Prostate gland (tissue), 2 donors: Measurements from ENCODE around the gene COL24A1. TPM values are rescaled to one million over a fixed set of nuclear protein-coding genes. Genes with fewer than 3 reads are reported as not detected.

Experiments
- DNase-seq: peaks from one replicate; pipeline ENCODE4 v3.0.0-alpha.2; 2019; ENCODE audit warnings: low spot score
- H3K27ac ChIP-seq, 2 donors: fragments of 200-600 bp; sonication (generic); 2 replicates each; pipeline ENCODE4 v1.5.1; 2017 to 2019
- H3K27me3 ChIP-seq: fragments of 200-600 bp; sonication (generic); replicated peaks from 2 replicates; pipeline ENCODE4 v1.5.1; 2019; ENCODE audit not compliant: insufficient read depth
- H3K36me3 ChIP-seq, 2 donors: fragments of 200-600 bp; sonication (generic); 1 replicate in 1 of 2; 2 replicates in 1 of 2; pipeline versions ENCODE4 v1.5.1 to v1.8.1; 2017 to 2019
- H3K4me1 ChIP-seq: fragments of 200-600 bp; sonication (generic); replicated peaks from 2 replicates; pipeline ENCODE4 v1.5.1; 2019
- H3K4me3 ChIP-seq, 2 donors: fragments of 200-600 bp; sonication (generic); 2 replicates each; pipeline ENCODE4 v1.5.1; 2017 to 2019
- H3K9me3 ChIP-seq: fragments of 200-600 bp; sonication (generic); 2 replicates; pipeline ENCODE4 v1.5.1; 2017
- POLR2A ChIP-seq: fragments of 450-650 bp; IDR thresholded peaks from one replicate; pipeline ENCODE4 v1.6.1; 2016; ENCODE audit warnings: antibody characterized with exemption, mild to moderate bottlenecking
- POLR2AphosphoS5 ChIP-seq: sonication (generic); formaldehyde crosslinking; IDR thresholded peaks from one replicate; pipeline ENCODE4 v1.6.1; 2017; ENCODE audit warnings: antibody characterized with exemption
- WGBS: methylation state at CpG from one replicate; pipeline ENCODE4 v1.1.5; 2018; 5-methylcytosine and 5-hydroxymethylcytosine counted together
- intact Hi-C: fragments of 100-400 bp; cut with DNase I; formaldehyde crosslinking; loops from one replicate; pipeline ENCODE4 v1.14.2; 2022
- total RNA-seq, 2 donors: library from RNA; depleted of rRNA; stranded (reverse); fragments of >200 nt; gene quantifications; one replicate each; pipeline ENCODE4 v1.1.0, GENCODE V29; 2016
- TF ChIP-seq, protein P1 (sequence below), 4 experiments: fragments of 200-600 bp in 2 of 4; fragments of 450-650 bp in 2 of 4; sonication (generic) in 2 of 4; IDR thresholded peaks; 1 replicate in 3 of 4; 2 replicates in 1 of 4; pipeline ENCODE4 v1.5.1; 2016 to 2019; ENCODE audit warnings: antibody characterized with exemption in 4 of 4, mild to moderate bottlenecking in 2 of 4, moderate library complexity in 2 of 4

COL24A1 gene
- total RNA-seq, 2 donors from 2014 or later: 0.28 to 0.32 TPM

DNA sequence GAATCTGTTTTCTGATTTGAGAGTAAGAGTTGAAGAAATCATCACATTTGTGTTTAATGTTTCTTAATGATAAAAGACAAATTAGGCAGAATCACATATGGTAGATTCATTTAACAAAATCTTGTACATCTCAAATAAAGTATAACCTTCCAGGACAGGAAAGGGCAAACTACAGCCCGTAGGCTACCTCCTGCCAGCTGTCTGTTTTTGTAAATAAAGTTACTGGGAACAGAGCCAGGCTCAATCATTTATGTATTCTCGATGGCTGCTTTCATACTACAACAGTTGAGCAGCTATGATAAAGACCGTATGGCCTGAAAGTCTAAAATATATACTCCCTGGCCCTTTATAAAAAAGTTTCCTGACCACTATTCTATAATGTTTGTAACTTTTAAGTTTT, 204.1 kb downstream of the COL24A1 start:
- no peak overlapping the region for H3K27ac ChIP-seq
- intact Hi-C loops: no loop called here
- H3K27me3 ChIP-seq: no peaks in the 10 kb centered on the region
- no peak overlapping the region for H3K4me3 ChIP-seq
- no peaks in the 10 kb centered on the region for H3K9me3 ChIP-seq
- TF ChIP-seq POLR2A (no peak), POLR2AphosphoS5 (no peak)
- TF ChIP-seq, protein P1, sequence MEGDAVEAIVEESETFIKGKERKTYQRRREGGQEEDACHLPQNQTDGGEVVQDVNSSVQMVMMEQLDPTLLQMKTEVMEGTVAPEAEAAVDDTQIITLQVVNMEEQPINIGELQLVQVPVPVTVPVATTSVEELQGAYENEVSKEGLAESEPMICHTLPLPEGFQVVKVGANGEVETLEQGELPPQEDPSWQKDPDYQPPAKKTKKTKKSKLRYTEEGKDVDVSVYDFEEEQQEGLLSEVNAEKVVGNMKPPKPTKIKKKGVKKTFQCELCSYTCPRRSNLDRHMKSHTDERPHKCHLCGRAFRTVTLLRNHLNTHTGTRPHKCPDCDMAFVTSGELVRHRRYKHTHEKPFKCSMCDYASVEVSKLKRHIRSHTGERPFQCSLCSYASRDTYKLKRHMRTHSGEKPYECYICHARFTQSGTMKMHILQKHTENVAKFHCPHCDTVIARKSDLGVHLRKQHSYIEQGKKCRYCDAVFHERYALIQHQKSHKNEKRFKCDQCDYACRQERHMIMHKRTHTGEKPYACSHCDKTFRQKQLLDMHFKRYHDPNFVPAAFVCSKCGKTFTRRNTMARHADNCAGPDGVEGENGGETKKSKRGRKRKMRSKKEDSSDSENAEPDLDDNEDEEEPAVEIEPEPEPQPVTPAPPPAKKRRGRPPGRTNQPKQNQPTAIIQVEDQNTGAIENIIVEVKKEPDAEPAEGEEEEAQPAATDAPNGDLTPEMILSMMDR (IDR thresholded peaks at IDR 0.05): no peak
- H3K36me3 ChIP-seq: no peaks in the 10 kb centered on the region
- WGBS: 25% methylated on average over 3 of the region's 3 CpGs
- no peak for DNase-seq
- no peaks in the 10 kb centered on the region for H3K4me1 ChIP-seq

GRCh38 chr1:85947186-85947585, 209.4 kb downstream of the COL24A1 start:
- Histone ChIP-seq H3K36me3 (no peaks in the 10 kb centered on the region), H3K27me3 (no peaks in the 10 kb centered on the region), H3K4me3 (no peak overlapping the region), H3K4me1 (no peaks in the 10 kb centered on the region), H3K27ac (no peak overlapping the region), H3K9me3 (no peaks in the 10 kb centered on the region)
- DNase-seq: no peak
- TF ChIP-seq, protein P1 (IDR thresholded peaks at IDR 0.05): no peak
- TF ChIP-seq POLR2A: no peak
- TF ChIP-seq POLR2AphosphoS5: no peak
- intact Hi-C loops: no loop called here
- 90% methylated on average over 2 of the region's 2 CpGs for WGBS

DNA sequence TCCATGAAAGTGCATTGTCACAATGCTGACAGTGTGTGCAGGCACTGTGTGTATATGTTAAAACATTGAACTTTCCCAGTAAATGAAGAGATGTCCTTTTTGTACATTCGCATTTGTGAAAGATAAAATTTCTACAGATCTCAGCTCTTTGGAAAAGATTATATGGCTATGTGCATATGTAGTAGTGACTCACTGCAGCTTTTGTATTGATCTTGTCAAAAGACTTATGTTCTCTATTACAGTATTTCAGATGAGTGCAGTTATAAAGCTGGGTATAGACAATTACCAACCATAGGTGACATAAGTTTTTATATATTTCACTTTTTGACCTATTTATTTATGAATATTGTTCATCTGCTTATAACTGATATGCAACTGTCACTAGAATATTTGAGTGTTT, 212.6 kb downstream of the COL24A1 start:
- WGBS: 86% methylated on average over 1 of the region's 1 CpG
- Histone ChIP-seq H3K9me3 (no peaks in the 10 kb centered on the region), H3K4me1 (no peaks in the 10 kb centered on the region), H3K36me3 (no peaks in the 10 kb centered on the region), H3K27ac (no peak overlapping the region), H3K4me3 (no peak overlapping the region), H3K27me3 (no peaks in the 10 kb centered on the region)
- intact Hi-C loops: no loop called here
- TF ChIP-seq POLR2A (no peak), POLR2AphosphoS5 (no peak)
- TF ChIP-seq, protein P1 (IDR thresholded peaks at IDR 0.05): no peak
- no peak for DNase-seq

DNA sequence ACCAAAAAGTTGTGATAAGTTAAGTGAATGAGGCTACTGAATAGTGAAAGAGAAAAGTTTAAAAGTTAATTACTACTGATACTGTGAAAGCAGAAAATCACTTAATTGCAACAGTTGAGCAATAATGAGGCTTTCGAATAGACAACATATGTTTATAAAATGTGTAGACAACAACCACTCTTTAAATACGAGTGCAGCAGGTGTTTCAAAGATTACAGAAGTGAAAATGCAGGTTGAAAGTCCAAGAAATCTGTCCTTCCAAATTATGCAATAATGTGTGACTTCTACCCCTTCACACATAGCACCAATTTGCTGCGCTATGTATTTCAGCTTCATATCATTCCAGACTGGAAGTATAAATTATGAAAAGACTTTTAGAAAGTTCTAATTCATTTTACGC, 213.0 kb downstream of the COL24A1 start:
- TF ChIP-seq POLR2A (no peak), POLR2AphosphoS5 (no peak)
- TF ChIP-seq, protein P1 (IDR thresholded peaks at IDR 0.05): no peak
- intact Hi-C loops: no loop called here
- WGBS: 87% methylated on average over 4 of the region's 4 CpGs

GRCh38 chr1:85940656-85941306, 215.8 kb downstream of the COL24A1 start:
- intact Hi-C loops: no loop called here
- no peaks in the 10 kb centered on the region for H3K27me3 ChIP-seq
- H3K4me3 ChIP-seq: no peak overlapping the region
- no peaks in the 10 kb centered on the region for H3K9me3 ChIP-seq
- no peak overlapping the region for H3K27ac ChIP-seq
- H3K4me1 ChIP-seq: no peaks in the 10 kb centered on the region
- DNase-seq: no peak
- no peak for TF ChIP-seq POLR2AphosphoS5
- H3K36me3 ChIP-seq: no peaks in the 10 kb centered on the region
- WGBS: 14% methylated on average over 2 of the region's 2 CpGs

More for the DNA sequence above, 213.0 kb downstream of the COL24A1 start:
- H3K4me1 ChIP-seq: no peaks in the 10 kb centered on the region
- no peaks in the 10 kb centered on the region for H3K9me3 ChIP-seq
- no peak overlapping the region for H3K27ac ChIP-seq
- no peaks in the 10 kb centered on the region for H3K36me3 ChIP-seq
- no peaks in the 10 kb centered on the region for H3K27me3 ChIP-seq
- no peak for DNase-seq
- no peak overlapping the region for H3K4me3 ChIP-seq
